RWPE2 (cell line): ENCODE measurements around the gene KLHL20.
"Not testable (repeated sequence)": the region's sequence is repeated elsewhere in the genome, so short reads cannot be mapped to it uniquely, and the experiment has no call there.

Experiments
- ATAC-seq: fragments of 200-7000 bp; cut with Tn5 transposase; 3 replicates; pipeline ENCODE4 v1.9.1; 2021; ENCODE audit warnings: low read depth
- DNase-seq: peaks from one replicate; pipeline ENCODE4 v3.0.0-alpha.2; 2020; ENCODE audit warnings: low spot score
- H3K27ac ChIP-seq: fragments of 450-650 bp; 2 replicates; pipeline ENCODE4 v1.5.1; 2017; ENCODE audit warnings: mild to moderate bottlenecking; ENCODE audit not compliant: poor library complexity, severe bottlenecking
- H3K27me3 ChIP-seq: fragments of 250-450 bp; sonication (Bioruptor Pico); 2 replicates; pipeline ENCODE4 v1.5.1; 2021; ENCODE audit warnings: mild to moderate bottlenecking, moderate library complexity; ENCODE audit not compliant: insufficient read depth, poor library complexity, severe bottlenecking
- H3K36me3 ChIP-seq: fragments of 250-450 bp; sonication (Bioruptor Pico); 2 replicates; pipeline ENCODE4 v1.5.1; 2020; ENCODE audit warnings: low read depth, mild to moderate bottlenecking, moderate library complexity
- H3K4me1 ChIP-seq: fragments of 250-450 bp; sonication (Bioruptor Pico); 2 replicates; pipeline ENCODE4 v1.5.1; 2021; ENCODE audit warnings: mild to moderate bottlenecking, moderate library complexity; ENCODE audit not compliant: insufficient read depth, poor library complexity, severe bottlenecking
- H3K4me3 ChIP-seq: fragments of 250-450 bp; sonication (Bioruptor Pico); 2 replicates; pipeline ENCODE4 v1.5.1; 2021; ENCODE audit warnings: mild to moderate bottlenecking, moderate library complexity; ENCODE audit not compliant: severe bottlenecking
- H3K9me3 ChIP-seq: fragments of 250-450 bp; sonication (Bioruptor Pico); 2 replicates; pipeline ENCODE4 v1.5.1; 2021; ENCODE audit warnings: mild to moderate bottlenecking, moderate library complexity; ENCODE audit not compliant: severe bottlenecking
- CTCF ChIP-seq: fragments of 450-650 bp; IDR thresholded peaks from one replicate; pipeline ENCODE4 v1.5.1; 2017; ENCODE audit warnings: mild to moderate bottlenecking, moderate library complexity; ENCODE audit not compliant: poor library complexity, severe bottlenecking

KLHL20 gene

DNA sequence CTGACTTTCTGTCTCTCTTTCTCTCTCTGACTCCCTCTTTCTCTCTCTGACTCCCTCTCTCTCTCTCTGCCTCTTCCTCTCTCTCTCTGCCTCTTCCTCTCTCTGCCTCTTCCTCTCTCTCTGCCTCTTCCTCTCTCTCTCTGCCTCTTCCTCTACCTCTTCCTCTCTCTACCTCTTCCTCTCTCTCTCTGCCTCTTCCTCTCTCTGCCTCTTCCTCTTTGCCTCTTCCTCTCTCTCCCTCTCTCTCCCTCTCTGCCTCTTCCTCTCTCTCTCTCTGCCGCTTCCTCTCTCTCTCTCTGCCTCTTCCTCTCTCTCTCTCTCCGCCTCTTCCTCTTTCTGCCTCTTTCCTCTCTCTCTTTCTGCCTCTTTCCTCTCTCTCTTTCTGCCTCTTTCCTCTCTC lies 26.5 kb upstream of the KLHL20 start:
- H3K4me1 ChIP-seq: no peaks in the 10 kb centered on the region
- no peaks in the 10 kb centered on the region for H3K9me3 ChIP-seq
- no peaks in the 10 kb centered on the region for H3K27me3 ChIP-seq
- no peak overlapping the region for H3K4me3 ChIP-seq
- ATAC-seq (no peak), DNase-seq (no peak)
- H3K36me3 ChIP-seq: no peaks in the 10 kb centered on the region
- no peak for TF ChIP-seq CTCF
- no peak overlapping the region for H3K27ac ChIP-seq

DNA sequence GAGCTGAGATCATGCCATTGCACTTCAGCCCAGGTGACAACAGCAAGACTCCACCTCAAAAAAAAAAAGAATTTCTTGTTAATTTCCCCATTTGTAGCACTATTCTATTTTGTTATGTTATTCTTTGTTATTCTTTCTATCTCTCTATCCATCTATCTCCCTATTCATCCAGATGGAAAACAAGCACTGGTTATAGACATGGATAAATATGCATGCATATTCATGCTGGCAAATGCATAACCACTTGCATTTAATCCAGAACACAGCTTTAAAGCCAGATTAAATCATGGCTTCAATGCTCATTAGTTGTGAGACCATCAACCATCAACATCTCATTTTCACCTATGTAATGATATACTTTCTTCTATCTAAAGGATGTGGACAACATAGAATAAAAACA lies 21.5 kb upstream of the KLHL20 start:
- Histone ChIP-seq H3K27ac (no peak overlapping the region), H3K27me3 (no peaks in the 10 kb centered on the region), H3K4me3 (no peak overlapping the region), H3K9me3 (no peaks in the 10 kb centered on the region), H3K4me1 (no peaks in the 10 kb centered on the region), H3K36me3 (no peaks in the 10 kb centered on the region)
- no peak for DNase-seq
- no peak for ATAC-seq
- TF ChIP-seq CTCF: no peak

- H3K27ac ChIP-seq, H3K27me3 ChIP-seq, H3K4me3 ChIP-seq, H3K9me3 ChIP-seq, H3K4me1 ChIP-seq, DNase-seq, ATAC-seq, H3K36me3 ChIP-seq: not testable (repeated sequence)
Measured at GRCh38 chr1:173701299-173701698, 13.5 kb upstream of the KLHL20 start.

DNA sequence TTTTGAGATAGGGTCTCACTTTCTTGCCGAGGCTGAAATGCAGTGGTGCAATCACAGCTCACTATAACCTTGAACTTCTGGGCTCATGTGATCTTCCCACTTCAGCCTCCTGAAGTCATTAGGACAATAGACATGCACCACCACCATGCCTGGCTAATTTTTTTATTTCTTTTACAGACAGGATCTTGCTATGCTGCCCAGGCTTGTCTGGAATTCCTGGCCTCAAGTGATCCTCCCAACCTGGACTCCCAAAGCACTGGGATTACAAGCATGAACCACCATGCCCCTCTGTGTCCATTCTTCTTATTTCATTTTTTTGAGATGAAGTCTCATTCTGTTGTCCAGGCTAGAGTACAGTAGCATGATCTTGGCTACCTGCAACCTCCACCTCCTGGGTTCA lies 12.0 kb upstream of the KLHL20 start:
- TF ChIP-seq CTCF: no peak
- ATAC-seq: no peak
- H3K4me1 ChIP-seq: no peaks in the 10 kb centered on the region
- no peak for DNase-seq
- H3K27me3 ChIP-seq: no peaks in the 10 kb centered on the region
- H3K9me3 ChIP-seq: no peaks in the 10 kb centered on the region
- no peak overlapping the region for H3K4me3 ChIP-seq
- no peaks in the 10 kb centered on the region for H3K36me3 ChIP-seq
- no peak overlapping the region for H3K27ac ChIP-seq

DNA sequence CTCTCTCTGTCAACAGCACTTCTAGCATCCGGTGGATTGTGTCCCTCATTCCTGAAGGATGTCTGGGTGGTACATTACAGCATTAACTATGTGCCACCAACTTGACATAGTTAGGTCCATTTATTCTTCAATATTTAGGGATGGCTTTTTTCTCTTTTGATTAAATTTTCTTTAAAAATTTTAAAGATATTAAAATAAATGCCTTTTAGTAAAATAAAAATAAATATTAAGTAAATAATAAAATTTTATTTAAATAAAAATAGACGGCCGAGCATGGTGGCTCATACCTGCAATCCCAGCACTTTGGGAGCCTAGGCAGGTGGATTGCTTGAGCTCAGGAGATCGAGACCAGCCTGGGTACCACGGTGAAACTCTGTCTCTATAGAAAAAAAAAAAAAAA lies 9.7 kb upstream of the KLHL20 start:
- Histone ChIP-seq H3K36me3 (no peaks in the 10 kb centered on the region), H3K4me3 (no peak overlapping the region)
- no peak for DNase-seq

More for the DNA sequence above, 9.7 kb upstream of the KLHL20 start:
- Histone ChIP-seq H3K27me3 (peaks cover 3% of the 10 kb centered on the region), H3K9me3 (no peaks in the 10 kb centered on the region), H3K27ac (no peak overlapping the region), H3K4me1 (no peaks in the 10 kb centered on the region)
- ATAC-seq: no peak
- TF ChIP-seq CTCF: no peak
